ENCODE measurements around the gene ALS2.

The ALS2 gene

DNA sequence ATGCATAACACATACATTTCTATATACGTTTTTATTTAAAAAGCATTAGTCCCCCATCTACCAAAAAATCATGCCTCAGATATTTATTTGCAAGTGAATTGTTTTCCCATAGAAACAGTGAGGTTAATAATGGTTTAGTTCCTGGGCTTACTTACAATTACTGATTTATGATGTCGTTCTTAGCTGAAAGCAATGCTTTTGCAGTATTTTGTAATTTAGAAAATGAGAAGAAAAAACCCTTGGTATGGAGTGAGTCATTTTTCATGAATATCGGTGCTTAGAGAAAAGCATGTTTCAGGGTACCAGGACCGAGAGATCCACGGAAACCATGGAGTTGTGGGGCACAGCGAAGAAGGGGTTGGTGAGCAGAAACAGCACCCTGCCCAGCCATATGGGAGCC is 13.6 kb upstream of the ALS2 start:
- TF ChIP-seq, protein P1, sequence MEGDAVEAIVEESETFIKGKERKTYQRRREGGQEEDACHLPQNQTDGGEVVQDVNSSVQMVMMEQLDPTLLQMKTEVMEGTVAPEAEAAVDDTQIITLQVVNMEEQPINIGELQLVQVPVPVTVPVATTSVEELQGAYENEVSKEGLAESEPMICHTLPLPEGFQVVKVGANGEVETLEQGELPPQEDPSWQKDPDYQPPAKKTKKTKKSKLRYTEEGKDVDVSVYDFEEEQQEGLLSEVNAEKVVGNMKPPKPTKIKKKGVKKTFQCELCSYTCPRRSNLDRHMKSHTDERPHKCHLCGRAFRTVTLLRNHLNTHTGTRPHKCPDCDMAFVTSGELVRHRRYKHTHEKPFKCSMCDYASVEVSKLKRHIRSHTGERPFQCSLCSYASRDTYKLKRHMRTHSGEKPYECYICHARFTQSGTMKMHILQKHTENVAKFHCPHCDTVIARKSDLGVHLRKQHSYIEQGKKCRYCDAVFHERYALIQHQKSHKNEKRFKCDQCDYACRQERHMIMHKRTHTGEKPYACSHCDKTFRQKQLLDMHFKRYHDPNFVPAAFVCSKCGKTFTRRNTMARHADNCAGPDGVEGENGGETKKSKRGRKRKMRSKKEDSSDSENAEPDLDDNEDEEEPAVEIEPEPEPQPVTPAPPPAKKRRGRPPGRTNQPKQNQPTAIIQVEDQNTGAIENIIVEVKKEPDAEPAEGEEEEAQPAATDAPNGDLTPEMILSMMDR (IDR thresholded peaks at IDR 0.05; ENCODE audit: borderline replicate concordance, control extremely low read depth, extremely low read depth, insufficient read depth, missing control alignments), result no peak
- DNase-seq (ENCODE audit: low spot score), result no peak
- in situ Hi-C loops (cut with MboI; ENCODE audit: low sequenced_read_pairs, unreplicated experiment), result no loop called here

DNA sequence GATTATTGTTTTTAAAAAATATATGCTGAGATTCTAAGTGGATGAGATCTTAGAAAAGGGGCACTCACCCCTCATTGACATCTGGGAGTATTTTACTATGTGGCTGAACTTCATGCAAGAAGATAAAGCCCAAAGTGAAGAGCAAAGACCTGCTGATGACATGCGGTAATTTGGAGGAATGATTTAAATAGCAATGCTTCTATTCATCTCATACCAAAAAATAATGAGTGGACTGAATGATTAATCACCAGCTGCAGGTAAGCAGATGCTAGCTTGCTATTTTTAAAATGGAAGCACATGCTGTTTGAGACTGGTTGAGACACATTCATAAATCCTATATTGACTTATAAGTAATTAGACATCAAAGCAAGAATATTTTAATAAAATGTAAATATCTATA is 12.9 kb upstream of the ALS2 start:
- TF ChIP-seq, protein P1 (IDR thresholded peaks at IDR 0.05; ENCODE audit: borderline replicate concordance, control extremely low read depth, extremely low read depth, insufficient read depth, missing control alignments), result no peak
- no peak for DNase-seq (ENCODE audit: low spot score)
- in situ Hi-C loops (cut with MboI; ENCODE audit: low sequenced_read_pairs, unreplicated experiment), result no loop called here

DNA sequence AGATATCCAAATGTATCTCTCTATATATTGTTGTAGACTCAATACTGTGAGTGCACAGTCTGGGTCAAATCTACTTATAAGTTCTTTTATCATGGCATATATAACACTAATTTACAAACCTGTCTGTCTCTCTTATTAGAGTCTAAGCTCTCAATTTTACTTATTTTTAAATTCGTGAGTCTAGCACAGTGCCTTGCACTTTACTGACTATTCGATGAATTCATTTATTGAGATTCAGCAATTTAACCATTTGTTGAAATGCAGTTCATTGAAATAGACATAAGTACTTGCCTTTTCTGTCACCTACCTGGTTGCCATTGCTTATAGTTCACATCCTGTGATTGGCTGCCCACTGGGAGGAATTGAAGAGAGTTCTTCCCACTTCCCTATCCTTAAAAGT is 10.3 kb upstream of the ALS2 start:
- TF ChIP-seq, protein P1 (IDR thresholded peaks at IDR 0.05; ENCODE audit: borderline replicate concordance, control extremely low read depth, extremely low read depth, insufficient read depth, missing control alignments), result no peak
- in situ Hi-C loops (cut with MboI; ENCODE audit: low sequenced_read_pairs, unreplicated experiment), result no loop called here
- no peak for DNase-seq (ENCODE audit: low spot score)

DNA sequence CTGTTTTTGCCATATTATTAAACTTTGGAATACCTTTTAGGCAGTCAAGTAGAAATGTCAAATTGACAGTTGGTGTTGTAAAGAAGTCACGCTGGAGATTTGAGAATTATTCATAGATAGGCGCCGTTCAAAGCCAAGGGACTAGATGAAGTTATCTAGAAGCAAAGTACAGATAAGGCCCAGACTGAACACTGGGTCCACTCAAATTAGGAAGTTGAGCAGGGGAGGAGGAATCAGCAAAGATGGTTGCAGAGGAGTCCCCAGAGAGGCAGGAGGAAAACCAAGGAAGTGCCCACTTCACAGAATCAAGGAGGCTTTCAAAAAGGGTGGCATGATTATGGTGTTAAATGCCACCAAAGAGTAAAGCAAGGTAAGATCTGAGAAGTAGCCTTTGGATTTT is 9.6 kb upstream of the ALS2 start:
- in situ Hi-C loops (cut with MboI; ENCODE audit: low sequenced_read_pairs, unreplicated experiment), result no loop called here
- DNase-seq (ENCODE audit: low spot score), result no peak

DNA sequence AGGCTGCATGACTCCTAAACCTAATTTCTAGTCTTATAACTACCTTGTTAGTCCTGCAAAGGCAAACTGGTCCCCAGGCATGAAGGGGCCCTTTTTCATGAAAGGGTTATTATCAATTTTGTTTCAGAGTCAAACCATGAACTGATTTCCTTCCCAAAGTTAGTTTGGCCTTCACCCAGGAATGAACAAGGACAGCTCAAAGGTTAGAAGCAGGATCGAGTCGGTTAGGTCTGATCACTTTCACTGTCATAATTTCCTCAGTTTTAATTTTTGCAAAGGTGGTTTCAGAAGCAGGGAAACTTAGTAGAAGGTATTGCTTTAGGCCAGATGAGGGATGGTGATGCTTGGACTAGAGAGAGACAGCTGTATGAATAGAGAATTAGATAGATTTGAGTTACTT is 8.7 kb upstream of the ALS2 start:
- DNase-seq (ENCODE audit: low spot score), result no peak
- in situ Hi-C loops (cut with MboI; ENCODE audit: low sequenced_read_pairs, unreplicated experiment), result no loop called here
- TF ChIP-seq, protein P1 (IDR thresholded peaks at IDR 0.05; ENCODE audit: borderline replicate concordance, control extremely low read depth, extremely low read depth, insufficient read depth, missing control alignments), result no peak

More for the DNA sequence above, 9.6 kb upstream of the ALS2 start:
- TF ChIP-seq, protein P1 (IDR thresholded peaks at IDR 0.05; ENCODE audit: borderline replicate concordance, control extremely low read depth, extremely low read depth, insufficient read depth, missing control alignments), result no peak

DNA sequence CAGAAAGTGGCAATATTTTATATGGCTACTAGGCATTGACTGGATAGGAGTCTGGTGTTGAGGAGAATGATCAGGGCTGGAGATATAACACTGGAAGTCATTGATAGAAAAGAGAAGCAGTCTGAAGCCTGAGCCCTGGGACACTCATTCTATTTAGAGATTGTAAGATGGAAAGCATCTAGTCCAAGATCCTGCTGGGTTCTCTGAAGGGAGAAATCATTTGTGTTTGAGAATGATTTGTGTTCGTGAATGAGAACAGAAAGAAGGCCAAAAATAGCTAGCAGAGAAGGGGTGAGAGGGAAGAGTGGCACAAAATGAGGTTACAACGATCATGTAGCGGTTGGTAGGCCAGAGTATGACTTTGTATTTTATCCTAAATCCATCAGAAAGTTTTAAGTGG is 7.6 kb upstream of the ALS2 start:
- TF ChIP-seq, protein P1 (IDR thresholded peaks at IDR 0.05; ENCODE audit: borderline replicate concordance, control extremely low read depth, extremely low read depth, insufficient read depth, missing control alignments), result no peak
- no peak for DNase-seq (ENCODE audit: low spot score)
- in situ Hi-C loops (cut with MboI; ENCODE audit: low sequenced_read_pairs, unreplicated experiment), result no loop called here

DNA sequence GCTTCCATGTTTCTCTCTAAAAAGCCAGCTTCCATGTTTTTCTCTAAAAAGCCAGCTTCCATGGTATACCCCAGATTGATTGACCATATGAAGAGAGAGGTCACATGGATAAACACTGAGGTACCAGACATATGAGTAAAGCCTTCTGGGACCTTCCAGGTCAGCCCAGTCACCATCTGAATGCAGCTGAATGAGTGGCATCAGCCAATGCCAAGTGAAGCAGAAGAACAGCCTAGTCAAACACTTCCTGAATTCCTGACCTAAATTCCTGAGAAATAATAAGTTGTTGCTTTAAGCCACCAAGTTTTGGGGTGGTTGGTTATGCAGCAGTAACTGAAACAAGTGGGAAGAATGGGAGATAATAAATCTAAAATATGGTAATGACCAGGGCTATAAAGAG is 5.7 kb upstream of the ALS2 start:
- TF ChIP-seq, protein P1 (IDR thresholded peaks at IDR 0.05; ENCODE audit: borderline replicate concordance, control extremely low read depth, extremely low read depth, insufficient read depth, missing control alignments), result no peak
- in situ Hi-C loops (cut with MboI; ENCODE audit: low sequenced_read_pairs, unreplicated experiment), result no loop called here
- DNase-seq (ENCODE audit: low spot score), result no peak

All from GM13976 (cell line).